Activated naive CD4-positive, alpha-beta T cell treated with Interleukin-2 at 50 U/mL for 16 hours (primary cell): ENCODE data around the gene SMTN.
"Not testable (repeated sequence)": the region's sequence is repeated elsewhere in the genome, so short reads cannot be mapped to it uniquely, and the experiment has no call there.

ENCODE experiments used
- DNase-seq: peaks from one replicate; pipeline ENCODE4 v3.0.0-alpha.2; 2020

The SMTN gene

DNA sequence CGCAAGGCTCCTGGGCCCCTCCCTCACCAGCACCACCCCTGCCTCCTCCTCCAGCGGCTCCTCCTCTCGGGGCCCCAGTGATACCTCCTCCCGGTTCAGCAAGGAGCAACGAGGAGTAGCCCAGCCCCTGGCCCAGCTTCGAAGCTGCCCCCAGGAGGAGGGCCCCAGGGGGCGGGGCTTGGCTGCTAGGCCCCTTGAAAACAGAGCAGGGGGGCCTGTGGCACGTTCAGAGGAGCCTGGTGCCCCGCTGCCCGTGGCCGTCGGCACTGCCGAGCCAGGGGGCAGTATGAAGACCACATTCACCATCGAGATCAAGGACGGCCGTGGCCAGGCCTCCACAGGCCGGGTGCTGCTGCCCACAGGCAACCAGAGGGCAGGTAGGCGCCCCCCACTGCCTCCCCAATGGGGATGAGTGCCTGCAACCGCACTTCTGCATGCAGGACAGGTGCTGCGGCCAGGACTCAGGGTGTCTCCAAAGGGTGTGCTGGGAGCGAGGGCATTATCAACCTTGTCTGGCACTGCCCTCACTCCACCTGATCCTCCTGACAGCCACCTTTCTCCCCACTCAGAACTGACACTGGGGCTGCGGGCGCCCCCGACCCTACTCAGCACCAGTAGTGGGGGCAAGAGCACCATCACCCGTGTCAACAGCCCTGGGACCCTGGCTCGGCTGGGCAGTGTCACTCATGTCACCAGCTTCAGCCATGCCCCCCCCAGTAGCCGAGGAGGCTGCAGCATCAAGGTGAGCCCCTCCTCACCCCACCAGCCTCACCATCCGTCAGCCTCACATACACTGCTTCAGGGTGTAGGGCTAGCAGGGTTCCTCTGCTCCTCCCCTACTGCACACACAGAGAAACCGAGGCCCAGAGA lies 10.2 kb downstream of the SMTN start:
- DNase-seq = no peak

DNA sequence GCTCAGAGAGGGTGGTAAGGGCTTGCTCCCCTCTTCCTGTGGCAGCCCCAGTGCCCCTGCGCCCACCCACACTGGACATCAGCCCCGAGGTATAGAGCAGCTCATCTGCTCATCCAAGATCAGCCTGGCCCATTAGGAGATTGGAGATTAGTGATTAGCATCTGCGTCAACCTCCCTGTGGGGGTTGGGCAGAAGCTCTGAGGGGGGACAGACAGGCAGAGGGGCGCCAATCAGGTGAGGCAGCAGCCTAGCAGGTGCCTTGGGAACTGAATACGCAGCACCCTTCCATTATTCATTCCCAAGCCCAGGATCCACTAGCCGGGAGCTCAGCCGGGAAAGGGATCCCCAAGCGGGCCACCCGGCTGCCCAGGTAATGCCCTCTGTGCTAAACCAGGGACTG lies 11.0 kb downstream of the SMTN start:
- DNase-seq = no peak

DNA sequence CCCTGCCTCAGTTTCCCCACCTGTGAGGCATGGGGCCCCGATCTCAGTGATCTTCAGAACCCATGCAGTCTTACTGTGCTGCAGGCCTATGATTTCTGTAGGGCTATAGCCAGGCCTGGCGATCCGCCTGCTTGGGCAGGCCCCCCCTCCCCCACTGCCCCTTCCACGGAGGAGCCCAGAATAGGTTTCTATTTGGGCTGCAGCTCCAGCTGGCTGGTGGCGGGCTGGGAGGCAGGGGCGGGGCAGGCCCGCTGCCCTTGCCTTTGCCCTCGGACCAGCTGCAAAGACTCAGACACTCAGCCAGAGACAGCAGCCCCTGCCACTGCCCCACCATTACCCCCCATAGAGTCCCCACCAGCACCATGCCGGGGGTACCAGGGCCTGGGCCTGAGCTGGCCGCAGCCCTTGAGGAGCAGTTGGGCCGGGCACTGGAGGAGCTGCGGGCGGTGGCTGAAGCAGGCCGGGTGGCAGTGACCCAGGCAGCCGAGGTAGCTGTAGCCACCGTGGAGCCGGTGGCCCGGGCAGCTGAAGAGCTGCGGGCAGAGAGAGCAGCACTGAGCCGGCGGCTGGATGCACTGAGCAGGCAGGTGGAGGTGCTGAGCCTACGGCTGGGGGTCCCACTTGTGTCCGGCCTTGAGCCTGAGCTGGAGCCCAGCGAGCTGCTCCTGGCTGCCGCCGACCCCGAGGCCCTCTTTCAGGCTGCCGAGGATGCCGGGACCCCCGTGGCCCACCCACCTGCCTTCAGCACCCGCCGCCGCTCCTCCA lies 12.2 kb downstream of the SMTN start:
- no peak for DNase-seq

DNA sequence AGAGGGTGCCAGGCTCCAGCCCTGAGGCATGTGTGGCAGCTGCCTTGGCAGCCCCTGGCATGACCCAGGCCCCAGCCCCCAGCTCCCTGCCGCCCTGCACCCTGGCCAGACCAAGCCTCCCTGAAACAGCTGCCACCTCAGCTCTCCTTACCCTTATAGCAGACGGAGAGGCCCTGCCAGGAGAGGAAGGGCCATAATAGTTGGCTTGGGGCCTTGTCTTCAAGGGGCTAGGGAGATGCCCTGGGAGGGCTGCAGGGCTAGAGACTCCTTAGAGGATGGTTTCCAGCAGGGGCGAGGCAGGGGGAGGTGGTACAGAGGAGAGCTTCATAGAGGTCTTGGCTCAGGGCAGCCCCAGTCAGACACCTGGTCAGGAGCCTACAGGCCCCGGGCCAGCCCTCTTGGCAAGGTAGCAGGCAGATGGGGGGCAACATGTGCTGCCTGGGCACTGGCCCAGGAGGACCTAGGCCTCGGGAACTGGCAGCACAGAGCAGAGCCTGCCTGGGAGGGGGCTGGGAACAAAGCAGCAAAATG lies 13.0 kb downstream of the SMTN start:
- DNase-seq = no peak

DNA sequence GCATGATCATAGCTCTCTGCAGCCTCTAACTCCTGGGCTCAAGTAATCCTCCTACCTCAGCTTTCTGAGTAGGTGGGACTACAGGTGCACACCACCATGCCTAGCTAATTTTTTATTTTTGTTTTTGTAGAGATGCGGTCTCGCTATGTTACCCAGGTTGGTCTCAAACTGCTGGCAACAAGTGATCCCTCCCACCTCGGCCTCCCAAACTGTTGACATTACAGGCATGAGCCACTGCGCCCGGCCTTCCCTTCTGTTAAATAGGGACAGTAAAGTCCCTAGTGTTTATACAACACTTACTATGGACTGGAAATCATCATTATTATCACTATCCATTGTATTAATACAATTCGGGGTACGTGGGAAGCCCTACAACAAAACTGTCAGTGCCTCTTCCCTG lies 13.6 kb downstream of the SMTN start:
- no peak for DNase-seq

DNA sequence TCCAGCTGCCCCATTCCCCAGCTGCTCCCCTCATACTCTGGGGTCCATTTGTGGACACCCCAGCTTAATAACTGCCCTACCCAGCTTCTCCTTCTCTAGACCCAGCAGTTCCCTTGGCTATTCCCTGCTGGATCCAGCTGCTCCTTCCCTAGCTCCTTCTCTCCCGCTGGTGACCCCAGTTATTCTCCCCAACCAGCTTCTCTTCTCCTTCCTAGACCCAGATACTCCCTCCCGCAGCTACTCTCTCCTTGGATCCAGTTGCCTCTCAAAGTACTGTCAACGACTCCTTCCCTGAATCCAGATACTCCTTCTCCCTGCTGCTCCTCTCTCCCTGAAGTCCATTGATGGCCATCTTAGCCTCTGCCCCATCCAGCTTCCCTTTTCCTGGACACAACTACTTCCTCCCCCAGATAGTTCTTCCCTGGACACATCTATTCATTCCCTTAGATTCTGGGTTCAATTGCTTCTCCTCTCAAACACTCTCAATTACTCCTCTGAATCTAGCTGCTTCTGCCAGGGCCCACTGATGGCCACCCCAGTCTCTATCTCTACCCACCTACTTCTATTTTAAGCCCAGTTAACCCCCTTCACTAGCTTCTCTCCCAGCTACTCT lies 14.6 kb downstream of the SMTN start:
- DNase-seq = no peak

DNA sequence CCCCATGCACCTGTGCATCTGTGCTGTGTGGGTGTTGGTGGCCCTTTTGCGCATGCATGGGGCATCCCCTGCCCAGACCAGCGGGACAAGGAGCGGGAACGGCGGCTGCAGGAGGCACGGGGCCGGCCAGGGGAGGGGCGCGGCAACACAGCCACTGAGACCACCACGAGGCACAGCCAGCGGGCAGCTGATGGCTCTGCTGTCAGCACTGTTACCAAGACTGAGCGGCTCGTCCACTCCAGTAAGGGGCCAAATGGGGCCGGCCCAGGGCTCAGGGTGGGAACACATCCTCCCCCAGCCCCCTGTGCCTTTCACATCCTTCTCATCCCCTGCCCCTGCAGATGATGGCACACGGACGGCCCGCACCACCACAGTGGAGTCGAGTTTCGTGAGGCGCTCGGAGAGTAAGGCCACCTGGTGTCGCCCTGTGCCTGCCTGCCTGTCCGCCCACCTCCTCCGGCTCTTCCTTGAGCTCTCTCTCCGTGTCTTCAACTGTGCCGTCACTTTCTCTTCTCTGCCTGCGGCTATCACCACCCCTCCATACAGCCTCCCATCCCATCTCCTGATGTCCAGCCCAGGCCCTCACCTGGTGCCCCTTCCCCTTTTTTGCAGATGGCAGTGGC lies 15.7 kb downstream of the SMTN start:
- no peak for DNase-seq

DNA sequence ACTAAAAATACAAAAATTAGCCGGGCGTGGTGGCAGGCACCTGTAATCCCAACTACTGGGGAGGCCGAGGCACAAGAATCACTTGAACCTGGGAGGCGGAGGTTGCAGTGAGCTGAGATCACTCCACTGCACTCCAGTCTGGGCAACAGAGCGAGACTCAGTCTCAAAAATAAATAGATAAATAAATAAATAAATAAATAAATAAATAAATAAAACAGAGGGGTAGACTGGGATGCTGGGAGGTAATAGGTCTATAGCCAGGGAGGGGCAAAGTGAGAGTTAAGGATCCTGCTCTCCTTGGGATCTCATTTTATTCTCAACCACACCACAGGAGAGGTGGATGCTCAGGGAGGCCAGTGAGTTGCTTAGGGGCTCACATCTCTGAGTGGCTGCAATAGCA lies 16.4 kb downstream of the SMTN start:
- DNase-seq = not testable (repeated sequence)

DNA sequence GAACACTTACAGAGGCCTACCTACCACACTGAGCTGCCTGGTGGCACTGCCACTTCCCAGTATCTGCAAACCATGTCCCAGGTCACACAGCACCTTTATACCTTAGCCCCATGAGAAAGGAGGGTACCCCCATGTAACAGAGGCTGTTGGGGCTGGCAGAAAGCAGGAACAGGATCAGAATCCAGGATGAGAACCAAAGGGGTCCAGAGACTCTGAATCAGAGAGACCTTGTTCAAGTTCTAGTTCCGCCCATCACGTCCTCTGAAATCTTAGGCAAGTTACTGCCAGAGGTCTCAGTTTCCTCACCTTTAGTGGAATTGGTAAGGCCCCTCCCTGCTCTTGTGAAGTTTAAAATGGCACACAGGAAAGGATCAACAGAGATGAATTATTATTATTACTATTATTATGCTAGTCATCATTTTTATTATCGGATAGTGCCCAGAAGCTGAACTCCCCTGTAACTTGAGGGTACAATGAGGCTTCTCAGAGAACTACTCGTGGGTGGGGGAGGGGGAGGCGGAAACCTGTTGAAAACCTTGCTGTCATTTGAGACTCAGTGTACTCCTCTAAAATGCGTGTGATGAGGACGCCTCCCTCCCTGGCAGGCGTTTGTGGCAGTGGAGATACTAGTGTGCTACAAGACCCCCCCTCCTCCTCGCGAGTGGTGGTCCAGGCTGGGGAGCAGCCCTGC lies 17.0 kb downstream of the SMTN start:
- DNase-seq = no peak

DNA sequence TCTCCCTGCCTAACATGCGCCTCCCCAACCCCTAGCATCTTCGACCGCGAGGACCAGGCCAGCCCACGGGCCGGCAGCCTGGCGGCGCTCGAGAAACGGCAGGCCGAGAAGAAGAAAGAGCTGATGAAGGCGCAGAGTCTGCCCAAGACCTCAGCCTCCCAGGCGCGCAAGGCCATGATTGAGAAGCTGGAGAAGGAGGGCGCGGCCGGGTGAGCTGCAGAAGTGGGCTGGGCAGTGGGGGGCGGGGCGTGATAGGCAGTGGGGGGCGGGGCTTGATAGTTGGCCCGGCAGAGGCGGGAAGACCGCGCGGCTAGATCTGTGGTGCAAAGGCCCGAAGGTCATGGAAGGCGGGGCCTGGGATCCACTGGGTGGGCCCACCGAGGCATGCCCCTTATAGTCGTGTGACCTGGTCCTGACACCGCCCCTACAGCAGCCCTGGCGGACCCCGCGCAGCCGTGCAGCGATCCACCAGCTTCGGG lies 17.6 kb downstream of the SMTN start:
- no peak for DNase-seq

DNA sequence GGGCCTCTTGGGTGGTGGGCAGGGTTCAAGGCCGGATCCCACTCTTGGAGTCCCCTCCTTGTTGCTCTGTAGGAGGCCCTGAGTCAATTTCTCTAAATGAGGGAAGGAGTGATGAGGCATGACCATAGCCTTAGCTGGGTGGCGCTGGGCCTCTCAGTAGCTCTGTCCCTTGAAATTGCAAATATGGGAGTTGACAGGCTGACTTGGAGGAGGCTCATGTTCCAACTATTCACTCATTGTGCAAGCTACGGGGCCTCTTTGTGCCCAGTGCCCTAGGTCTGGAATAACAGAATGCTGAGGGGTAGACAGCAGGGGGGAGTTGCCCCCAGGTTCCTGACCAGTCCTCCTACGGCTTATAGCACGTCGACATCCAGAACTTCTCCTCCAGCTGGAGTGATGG lies 18.3 kb downstream of the SMTN start:
- no peak for DNase-seq

DNA sequence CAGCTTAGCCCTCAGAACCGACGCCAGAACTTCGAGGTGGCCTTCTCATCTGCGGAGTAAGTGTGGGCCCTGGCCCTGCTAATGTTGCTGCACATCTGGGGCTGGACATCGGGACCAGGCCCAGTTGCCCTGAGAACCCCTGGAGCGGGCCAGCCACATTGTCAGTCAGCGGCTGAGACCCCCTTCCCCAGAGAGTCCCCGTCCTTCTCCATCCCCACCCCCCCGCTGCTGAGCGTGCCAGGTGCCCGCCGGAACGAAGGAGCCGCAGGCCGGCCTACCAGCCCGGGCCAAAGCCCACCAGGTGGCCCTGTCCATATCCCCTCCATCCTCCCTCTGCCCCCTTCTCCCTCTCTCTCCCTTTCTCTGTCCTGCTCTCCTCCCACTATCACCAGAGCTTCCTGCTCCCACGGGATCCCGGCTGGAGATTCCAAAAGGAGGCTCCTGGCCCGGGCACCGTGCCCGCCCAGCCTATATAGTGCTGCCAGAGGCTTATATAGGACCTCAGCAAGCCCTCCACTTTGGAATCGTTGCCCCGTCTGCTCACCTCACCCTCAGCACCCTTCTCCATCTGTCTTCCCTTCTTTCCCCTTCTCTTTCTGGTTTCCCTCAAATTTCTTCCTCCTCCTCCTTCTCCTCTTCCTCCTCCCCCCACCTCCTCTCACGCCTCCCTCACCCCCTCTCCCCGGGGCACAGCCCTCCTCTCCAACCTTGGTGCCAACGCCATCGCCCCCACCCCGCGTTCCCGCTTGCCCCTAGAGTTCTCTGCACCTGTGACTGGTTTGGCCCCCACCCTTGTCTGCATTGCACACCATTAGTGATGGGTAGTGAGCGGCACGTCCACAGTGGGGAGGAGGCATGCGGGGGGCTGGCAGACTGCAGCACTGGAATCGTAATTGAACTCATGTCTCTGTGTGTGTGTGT lies 19.0 kb downstream of the SMTN start:
- DNase-seq = no peak

DNA sequence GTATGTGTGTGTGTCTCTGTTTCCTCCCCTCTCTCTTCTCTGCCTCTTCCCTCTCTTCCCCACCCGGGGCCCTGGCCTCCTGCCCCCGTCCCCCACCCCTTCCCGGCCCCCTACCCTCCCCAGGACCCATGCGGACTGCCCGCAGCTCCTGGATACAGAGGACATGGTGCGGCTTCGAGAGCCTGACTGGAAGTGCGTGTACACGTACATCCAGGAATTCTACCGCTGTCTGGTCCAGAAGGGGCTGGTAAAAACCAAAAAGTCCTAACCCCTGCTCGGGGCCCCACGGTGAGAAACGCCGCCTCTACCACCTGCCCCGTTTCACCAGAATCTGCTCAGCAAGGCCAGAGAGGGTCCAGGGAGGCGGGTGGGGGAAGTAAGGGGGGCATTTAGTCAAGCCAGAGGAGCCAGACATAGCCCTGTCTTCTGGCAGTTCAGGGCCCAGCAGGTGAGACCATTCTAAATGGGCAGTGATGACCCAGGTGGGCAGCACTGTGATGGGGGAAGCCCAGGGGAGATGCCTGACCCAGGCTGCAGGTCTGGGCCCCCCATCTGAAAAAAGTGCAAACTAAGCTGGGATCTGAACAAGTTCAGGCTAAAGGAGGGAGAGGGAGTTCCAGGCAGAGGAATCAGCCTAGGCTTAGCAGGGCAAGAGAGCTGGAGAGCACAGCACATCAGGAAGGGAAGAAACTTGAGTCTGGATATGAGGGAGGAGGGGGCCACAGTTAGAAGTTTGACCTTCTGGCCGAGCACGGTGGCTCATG lies 19.8 kb downstream of the SMTN start:
- no peak for DNase-seq

DNA sequence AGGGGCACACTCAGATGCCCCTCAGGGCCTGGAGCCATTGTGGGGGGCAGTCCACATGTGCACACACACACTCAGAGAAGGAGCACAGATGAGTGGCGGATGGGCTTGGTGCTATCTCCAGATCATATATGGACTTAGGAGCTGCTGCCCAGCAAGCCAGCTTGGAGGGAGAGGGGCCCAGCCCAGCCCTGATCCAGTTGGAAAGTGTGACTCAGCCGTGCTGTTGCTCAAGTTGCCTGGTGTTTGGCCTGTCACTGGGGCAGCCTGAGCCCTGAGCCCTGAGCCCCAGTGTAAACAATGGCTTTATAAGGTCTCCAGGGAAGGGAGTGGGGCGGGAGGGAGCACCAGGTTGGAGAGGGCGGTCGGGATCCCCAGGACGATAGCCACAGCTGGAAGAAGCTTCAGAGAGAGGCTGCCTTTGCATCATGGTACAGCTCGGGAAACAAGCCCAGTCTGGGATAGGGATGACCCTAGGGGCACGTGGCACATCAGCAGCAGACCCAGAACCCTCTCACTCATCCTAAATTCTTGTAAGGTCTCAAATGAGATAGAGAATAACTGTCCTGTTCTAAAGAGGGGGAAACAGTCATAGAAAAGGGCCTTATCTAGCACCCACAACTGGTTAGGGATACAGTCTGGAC lies 21.4 kb downstream of the SMTN start:
- DNase-seq = no peak

DNA sequence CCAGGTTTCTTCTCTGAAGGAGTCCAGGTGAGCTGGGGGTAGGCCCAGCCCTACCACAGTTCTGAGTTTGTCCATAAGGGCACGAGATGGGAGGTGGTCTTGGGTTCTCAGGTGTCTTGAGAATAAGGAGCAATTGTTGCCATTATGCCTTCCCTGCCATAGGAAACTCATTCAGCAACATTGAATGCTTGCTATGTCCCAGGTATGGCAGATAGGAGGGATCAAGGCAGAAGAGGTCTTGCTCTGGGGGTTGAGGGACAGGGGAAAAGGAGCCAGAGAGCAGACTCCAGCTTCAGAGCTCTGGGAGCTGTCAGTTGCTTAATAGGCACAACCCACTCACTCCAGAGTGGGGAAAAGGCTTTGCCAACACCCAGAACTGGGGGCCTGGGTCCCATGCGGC lies 22.0 kb downstream of the SMTN start:
- no peak for DNase-seq

DNA sequence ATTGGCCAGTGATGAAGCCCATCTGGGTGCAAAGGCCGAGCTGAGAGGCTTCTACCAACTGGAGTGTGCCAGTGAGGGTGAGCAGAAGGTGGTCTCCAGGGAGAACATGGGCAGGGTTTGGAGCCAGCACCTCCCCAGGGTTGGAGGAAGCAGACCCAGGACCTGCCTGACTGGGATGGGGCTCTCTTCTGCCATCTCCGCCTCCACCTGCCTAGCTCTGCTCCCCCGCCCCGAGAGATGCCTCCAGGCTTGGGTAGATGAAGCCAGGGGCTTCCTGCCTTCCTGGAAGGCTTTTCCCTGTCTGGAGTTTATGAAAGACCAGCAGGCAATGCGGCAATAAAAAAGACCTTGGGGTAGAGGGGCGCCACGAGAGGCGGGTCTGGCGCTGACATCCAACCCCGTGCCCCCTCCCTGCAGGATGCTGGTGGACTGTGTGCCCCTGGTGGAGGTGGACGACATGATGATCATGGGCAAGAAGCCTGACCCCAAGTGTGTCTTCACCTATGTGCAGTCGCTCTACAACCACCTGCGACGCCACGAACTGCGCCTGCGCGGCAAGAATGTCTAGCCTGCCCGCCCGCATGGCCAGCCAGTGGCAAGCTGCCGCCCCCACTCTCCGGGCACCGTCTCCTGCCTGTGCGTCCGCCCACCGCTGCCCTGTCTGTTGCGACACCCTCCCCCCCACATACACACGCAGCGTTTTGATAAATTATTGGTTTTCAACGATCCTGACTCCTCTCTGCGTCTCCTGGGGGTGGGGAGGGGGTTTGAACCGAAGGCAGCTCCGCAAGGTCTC lies 23.0 kb downstream of the SMTN start:
- DNase-seq = no peak

DNA sequence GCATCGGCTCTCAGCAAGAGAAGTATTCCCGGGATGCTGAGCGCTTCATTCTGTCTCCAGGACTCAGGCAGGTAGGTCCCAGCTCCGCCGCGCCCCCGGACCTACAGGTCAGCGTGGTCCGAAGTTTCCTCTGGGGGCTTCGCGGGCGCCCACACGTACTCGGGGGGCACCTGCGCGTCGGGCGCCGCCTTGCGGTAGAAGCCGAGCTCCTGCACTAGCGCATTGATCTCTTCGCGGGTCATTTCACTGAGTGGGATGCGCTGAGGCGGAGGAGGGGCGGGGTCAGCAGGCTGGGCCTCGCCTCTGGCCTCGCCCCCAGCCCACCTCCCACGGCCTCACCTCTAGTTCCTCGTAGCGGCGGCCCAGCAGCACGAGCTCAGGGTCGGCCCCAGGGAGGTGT lies 23.8 kb downstream of the SMTN start:
- DNase-seq = no peak

DNA sequence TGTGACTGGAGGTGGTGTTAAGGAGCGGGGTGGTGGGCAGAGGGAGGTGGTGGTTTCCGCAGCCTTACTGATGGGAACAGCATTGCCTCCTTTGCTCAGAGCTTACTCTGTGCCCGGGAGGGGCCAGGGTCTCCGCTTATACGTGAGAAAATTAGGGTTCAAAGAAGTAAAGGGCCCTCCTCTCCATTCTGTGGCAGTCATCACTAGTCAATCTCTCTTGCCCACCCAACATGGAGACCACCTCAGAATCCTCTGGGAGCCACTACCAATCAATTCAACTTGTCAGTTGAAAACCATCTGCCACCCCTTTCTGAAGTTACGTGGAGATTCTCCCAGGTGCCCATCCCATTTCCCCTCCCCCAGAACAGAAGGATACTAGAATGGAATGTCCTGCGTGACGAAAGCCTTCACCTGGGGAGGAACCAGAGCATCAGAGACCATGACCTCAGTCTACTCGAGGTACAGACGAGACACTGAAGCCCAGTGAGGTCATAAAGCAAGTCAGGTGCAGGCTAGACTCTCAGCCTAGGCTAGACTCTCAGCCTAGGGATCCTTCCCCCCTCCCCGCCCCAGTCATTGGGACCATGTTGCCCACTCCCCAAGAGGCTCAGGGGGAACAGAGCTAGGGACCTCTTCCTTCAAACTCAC lies 24.3 kb downstream of the SMTN start:
- DNase-seq = no peak
